ENCODE results near the gene NAPEPLD.
"Not testable (repeated sequence)": the region's sequence is repeated elsewhere in the genome, so short reads cannot be mapped to it uniquely, and the experiment has no call there.

The NAPEPLD gene

DNA sequence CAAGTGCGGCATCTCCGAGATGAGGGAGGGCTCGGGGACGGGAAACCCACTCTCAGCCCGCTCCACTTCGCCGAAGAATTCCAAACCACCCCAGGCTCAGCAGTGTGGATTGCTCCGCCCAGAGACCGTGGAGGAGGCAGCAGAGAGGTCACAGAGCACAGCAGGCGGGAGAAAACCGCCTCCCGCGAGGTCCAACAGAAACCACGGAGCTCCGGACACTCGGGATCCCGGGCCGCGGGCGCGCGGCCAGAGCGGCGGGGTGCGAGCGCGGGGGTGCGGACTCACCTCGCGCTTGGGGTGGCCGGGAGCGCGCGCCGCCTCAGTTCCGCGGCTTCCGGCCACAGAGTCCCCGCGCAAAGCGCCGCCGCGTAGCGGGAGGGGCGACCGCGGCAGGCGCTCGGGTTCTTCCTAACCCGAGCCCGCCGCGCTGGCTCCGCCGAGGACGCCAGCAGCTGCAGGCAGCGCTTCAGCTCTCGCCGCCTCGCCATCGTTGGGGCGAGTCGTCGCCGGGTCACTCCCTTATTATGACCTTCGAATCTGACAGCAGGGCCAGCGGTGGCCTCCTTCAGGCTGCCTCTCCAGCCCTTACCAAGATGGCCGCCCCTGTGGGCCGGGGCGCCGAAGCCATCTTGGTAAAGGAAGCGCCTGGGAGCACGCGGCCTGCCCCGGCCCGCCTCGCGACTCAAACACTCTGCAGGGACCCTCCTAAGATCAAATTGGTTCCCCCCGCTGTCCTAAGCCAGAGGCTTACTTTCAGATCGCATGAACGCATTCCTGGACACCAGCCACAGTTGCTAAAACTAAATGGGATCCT, at the start of gene NAPEPLD:
TSS of gene NAPEPLD (minus strand) at position 106 of the 814 bp plus-strand sequence. CDS start 20,323 bp downstream, outside the sequence.
- peak; percentile 29 for DNase-seq (ENCODE audit: low read depth, low spot score)
- peak within 1 kb of the TSS; percentile 77 for H3K4me3 ChIP-seq (ENCODE audit: low read depth, low read length)
- ChIA-PET POLR2A (interaction anchor here (0.9 to 1.3 kb wide), 5 partner anchors 10 to 74 kb away, joined by 3 to 5 read pairs (median 3); partner anchors contain the start of gene ARMC10), CTCF (interaction anchor here (1.2 kb wide), 1 partner anchor 10 kb away, joined by 5 read pairs; no protein-coding TSS in a partner anchor)
- no peak for TF ChIP-seq CTCF (IDR thresholded peaks at IDR 0.05; ENCODE audit: insufficient read depth, low read length, missing control alignments)

DNA sequence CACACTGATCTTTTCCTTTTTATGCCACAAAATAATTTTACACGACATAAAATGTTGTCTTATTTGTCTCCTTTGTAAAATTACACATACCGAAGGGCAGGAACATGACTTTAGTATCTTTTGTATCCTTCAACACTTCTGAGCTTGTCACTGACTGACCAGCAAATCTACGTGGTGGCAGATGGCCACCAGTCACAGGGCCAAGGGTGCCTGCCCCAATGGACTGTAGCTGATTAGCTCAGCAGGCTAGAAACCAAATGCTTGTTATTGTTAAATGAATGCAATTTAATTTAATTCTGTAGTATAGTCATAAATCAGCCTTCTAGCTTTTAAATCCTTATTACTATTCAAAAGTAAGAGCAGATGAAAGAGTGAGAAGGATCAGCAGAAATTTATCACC, 49.2 kb upstream of the NAPEPLD start:
- POLR2A ChIA-PET; CTCF ChIA-PET; DNase-seq (ENCODE audit: low read depth, low spot score); H3K4me3 ChIP-seq (ENCODE audit: low read depth, low read length): not testable (repeated sequence)

DNA sequence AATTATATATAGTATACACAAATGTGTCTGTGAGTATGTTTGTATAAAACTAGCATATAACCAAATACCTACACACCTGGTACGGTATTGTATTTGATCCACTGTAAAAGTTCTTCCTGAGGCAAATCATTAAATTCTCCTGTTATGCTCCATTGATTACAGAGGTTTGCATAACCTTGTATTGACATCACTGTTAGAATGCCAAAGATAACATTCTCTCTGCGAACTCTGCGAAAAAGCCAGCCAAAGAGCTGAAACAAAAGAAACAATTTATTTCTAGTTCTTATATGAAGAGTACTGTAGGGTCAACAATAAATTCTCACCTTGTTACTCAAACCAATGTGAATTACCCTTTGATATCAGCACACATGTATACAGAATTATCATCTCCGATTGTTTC, 46.5 kb upstream of the NAPEPLD start:
- DNase-seq (ENCODE audit: low read depth, low spot score); H3K4me3 ChIP-seq (ENCODE audit: low read depth, low read length); CTCF ChIA-PET; POLR2A ChIA-PET: not testable (repeated sequence)

GRCh38 chr7:103172415-103173146, 23.7 kb upstream of the NAPEPLD start:
- H3K4me3 ChIP-seq (ENCODE audit: low read depth, low read length); CTCF ChIA-PET; POLR2A ChIA-PET; DNase-seq (ENCODE audit: low read depth, low spot score): not testable (repeated sequence)

- H3K4me3 ChIP-seq (ENCODE audit: low read depth, low read length); CTCF ChIA-PET; POLR2A ChIA-PET; DNase-seq (ENCODE audit: low read depth, low spot score): not testable (repeated sequence)
These were observed 23.0 kb upstream of the NAPEPLD start for GRCh38 chr7:103171695-103172414.

- H3K4me3 ChIP-seq (ENCODE audit: low read depth, low read length); POLR2A ChIA-PET; CTCF ChIA-PET; DNase-seq (ENCODE audit: low read depth, low spot score): not testable (repeated sequence)
These were observed 18.1 kb upstream of the NAPEPLD start for GRCh38 chr7:103166921-103167544.

GRCh38 chr7:103163087-103163825, 14.4 kb upstream of the NAPEPLD start:
- POLR2A ChIA-PET; DNase-seq (ENCODE audit: low read depth, low spot score); H3K4me3 ChIP-seq (ENCODE audit: low read depth, low read length); CTCF ChIA-PET: not testable (repeated sequence)

GRCh38 chr7:103162641-103163040, 13.7 kb upstream of the NAPEPLD start:
- H3K4me3 ChIP-seq (ENCODE audit: low read depth, low read length); CTCF ChIA-PET; POLR2A ChIA-PET; DNase-seq (ENCODE audit: low read depth, low spot score): not testable (repeated sequence)

DNA sequence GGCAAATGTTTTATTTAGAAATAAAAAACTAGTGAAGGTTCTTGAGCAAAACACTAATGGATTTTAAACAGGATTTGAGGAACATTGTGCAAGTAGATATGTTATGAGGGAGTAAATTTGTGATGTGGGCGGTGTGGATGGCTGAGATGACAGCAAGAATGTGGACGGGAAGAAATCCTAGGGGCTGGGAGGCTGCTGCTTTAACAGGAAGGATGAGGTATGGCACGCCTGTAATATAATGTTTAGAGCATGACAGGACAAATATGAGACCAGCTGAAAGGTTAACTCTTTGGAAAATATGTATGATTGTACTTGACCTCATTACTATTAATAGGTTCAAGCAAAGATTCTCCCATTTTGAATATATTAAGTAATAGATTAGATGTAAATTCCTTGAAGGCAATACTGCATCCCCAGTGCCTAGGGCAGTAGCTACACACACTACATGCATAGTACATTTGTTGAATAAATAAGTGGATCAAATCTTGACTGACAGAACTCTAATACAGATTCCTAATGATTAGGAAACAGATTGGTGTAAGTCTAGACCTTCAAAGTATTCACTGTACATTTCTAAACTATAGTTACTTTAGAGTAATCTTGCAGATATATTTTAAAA, 13.2 kb upstream of the NAPEPLD start:
- DNase-seq (ENCODE audit: low read depth, low spot score); POLR2A ChIA-PET; H3K4me3 ChIP-seq (ENCODE audit: low read depth, low read length); CTCF ChIA-PET: not testable (repeated sequence)

GRCh38 chr7:103159072-103159471, 10.2 kb upstream of the NAPEPLD start:
- H3K4me3 ChIP-seq (ENCODE audit: low read depth, low read length); POLR2A ChIA-PET; DNase-seq (ENCODE audit: low read depth, low spot score); CTCF ChIA-PET: not testable (repeated sequence)

GRCh38 chr7:103155331-103156024, 6.6 kb upstream of the NAPEPLD start:
- H3K4me3 ChIP-seq (ENCODE audit: low read depth, low read length); DNase-seq (ENCODE audit: low read depth, low spot score); POLR2A ChIA-PET; CTCF ChIA-PET: not testable (repeated sequence)
